ENCODE measurements around the gene MLN.

The MLN gene

DNA sequence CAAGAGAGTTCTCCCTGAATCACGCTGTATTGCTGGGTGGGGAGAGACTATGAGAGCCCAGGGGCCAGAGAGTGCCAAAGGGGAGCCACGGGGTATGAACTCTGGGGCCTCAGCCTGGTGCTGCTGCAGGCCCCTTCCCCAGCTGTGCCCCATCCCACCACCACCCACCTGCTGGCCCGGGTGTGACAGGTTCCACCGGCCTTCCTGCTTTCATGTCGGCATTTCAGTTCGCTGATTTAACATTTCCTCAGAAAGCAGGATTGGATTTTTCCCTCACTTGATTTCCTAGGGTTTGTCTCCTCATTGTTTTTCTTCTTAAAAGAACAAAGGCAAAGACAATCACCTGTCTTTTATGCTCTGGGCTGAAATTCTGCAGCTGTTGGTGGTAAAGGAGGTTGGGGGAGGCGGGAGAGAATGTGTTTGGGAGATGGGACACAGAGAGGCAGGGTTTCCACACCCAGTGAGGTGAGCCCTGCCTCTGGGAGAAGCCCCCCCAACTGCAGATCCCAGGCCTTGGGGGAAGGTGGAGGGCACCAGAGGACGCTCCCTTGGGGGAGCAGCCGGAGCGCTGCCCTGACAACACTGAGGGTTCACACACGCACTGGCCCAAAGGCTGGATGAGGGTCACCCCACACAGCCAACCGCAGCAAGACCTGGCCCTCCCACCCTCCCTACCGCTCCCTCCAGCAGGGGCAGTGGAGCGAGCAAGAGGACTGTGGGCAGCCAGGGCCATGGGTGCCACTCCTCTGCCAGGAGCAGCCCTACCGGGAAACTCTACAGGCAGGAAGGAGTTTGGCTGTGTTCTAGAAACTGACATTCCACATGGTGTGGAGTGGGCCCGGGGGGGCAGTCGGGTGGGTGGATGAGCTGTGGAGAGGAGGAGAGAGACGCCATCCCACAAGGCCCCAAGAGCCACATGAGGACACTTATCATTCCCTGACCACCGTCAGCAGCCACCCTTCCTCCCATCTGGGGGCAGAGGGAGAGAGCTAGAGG is 10.5 kb upstream of the MLN start:
- DNase-seq (ENCODE audit: low read depth in 2 of 2): no peak

DNA sequence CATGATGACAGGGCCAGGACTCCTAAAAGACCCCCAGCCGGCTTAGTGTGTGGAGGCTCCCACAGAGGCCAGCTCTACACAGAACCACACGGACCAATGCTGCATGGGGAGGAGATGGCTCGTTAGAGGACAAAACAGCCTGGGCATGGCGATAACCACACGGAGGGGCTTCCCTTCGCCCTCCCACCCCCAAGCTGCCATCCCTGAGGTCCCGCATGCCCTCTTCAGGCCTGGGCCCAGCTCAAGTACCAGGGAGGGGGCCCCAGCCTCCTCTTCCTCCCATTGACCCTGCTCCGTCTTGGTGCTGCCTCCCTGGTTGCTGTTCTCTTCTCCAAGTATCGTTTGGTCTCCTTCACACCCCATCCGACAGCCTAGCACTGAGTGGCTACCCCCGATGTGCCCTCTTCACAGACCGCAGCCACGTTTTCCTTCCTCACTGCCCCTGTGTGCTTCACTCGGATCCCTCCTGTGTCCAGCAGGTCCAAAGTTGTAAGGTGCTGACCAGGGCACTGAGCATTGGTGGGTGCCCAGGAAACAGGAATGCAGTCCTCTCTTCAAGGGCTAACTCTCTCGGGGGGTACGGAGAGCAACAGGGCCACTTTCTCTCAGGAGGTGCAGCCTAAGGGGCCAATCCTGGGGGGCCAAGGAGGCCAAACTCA is 9.6 kb upstream of the MLN start:
- no peak for DNase-seq (ENCODE audit: low read depth in 2 of 2)

DNA sequence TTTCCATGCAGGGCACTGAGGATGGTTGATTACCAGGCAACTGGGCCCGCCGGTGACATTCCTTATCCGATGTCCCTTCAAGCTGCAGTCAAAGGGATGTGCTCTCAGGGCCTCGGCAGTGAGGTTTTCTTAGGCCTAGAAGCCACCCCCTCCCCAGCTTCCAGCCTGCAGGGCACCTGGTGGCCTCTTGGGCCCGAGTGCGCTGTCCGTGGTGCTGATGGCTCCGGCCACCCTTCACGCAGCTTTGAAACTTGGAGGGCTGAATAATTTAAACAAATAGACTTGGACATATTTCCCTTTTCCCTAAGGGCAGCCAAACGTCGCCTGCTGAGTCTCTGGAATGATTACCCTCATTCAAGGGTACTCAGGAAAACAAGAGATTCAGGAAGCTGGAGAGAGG is 8.9 kb upstream of the MLN start:
- DNase-seq (ENCODE audit: low read depth in 2 of 2): no peak

DNA sequence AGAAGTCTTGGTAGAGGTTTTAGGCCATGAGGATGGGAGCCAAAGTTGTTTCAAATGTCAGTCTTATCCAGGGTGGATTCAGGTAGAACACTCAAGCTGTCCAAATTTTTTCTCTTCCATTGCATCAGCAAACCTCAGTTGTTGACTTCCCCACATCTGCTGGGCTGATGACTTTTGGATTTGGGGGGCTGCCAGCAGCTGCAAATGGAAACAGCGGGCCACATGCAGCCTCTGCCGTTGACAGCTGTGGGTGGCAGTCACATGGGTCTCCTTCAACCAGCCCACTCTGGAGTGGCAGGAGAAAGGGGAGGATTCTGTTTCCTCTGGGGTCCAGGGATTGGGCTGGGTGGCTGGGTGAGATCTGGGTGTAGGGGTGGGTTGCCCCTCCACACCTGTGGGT is 5.8 kb upstream of the MLN start:
- DNase-seq (ENCODE audit: low read depth in 2 of 2): no peak

DNA sequence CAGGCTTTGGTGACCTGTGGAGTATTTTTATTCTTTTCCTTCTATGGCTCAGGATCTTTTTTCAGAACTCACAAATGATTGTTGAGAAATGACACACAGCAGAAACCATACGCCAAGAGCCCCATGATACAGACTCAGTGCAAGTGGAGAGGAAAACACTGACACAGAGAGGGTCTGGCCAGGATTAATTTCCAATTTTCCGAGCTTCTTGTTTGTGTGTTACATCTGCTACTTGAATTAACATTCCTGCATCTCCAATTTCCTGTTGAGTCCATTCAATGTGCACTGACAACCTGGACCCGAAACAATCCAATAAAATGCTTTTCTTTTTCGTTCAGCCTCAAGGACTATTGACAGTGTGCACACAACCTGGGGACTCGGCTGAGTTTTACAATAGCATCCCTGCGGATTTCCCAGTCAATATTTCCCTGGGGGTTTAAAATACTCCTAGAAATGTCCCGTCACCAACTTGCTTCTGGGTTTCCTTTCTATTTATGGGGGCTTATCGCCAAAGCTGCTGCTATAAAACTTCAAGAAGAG is 4.9 kb upstream of the MLN start:
- DNase-seq (ENCODE audit: low read depth in 2 of 2): no peak

DNA sequence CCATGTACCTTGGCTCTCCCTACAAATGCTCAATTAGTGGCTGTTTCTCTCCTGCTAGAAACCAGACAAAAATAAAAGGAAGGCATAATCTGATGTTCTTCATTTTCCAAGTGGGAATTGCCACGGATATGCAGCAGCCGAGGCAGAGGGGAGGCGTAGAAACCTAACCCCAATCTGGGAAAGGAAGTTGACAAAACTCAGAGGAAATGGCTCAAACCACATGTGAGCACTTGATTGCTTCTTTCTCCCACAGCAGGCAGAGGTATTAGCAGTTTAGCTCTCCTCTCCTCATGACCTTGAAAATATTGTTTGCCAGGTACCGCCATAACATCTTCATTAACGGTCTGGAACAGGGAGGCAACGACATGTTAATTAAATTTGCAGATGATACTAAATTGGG is 3.8 kb upstream of the MLN start:
- no peak for DNase-seq (ENCODE audit: low read depth in 2 of 2)

DNA sequence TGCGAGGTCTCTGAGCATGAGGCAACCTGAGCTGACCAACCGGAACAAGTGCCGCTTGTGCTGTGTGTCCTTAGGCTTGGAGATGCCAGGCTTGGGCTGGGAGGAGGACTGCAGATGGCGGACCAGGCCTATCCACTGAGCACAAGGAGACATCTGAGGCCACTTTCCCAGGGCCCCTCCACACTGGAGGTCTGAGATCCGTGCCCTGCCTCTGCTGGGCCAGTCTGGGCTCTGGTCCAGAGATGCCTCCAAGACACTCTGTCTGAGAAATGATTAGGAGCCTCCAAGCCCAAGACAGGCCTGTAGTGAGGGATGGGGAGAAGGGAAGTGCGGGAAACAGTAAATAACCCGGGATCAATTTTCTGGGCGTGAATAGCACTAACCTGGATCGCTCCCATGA is 3.0 kb upstream of the MLN start:
- DNase-seq (ENCODE audit: low read depth in 2 of 2): no peak

DNA sequence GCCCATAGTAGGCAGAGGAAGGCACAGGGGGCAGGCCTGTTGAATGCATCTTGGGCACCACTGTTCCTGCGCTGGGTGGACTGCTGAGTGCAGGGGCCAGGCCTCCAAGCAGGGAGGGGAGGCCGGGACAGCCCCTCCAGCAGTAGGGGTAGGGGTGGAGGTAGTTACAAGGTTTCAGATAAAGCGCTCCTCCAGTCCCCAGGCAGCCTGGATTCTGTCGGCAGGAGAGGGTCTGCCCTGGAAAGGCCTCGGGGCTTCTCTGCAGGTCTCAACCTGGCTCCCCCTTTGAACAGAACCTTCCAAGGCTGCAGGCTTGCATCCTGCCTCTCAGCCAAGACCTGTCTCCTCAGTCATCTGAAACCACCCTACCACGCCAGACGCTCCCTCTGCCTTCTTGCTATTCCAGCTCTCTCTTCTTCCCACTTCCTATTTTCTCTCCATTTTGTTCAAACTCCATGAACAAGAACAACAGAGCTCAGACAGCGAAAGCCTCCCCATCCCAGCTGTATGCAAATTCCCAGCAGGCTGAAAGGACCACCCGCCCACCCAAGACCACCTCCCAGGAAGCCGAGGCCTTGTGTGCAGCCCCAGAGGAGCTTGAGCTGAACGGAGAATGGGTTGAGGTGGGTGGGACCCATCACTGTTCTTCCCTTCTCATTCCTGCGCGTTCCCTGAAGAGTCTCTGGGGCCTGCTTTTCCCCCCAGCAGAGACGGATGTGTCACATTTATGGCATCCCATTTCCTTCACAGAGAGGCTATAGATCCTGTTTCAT is 1.4 kb downstream of the MLN start:
- DNase-seq (ENCODE audit: low read depth in 2 of 2): no peak

DNA sequence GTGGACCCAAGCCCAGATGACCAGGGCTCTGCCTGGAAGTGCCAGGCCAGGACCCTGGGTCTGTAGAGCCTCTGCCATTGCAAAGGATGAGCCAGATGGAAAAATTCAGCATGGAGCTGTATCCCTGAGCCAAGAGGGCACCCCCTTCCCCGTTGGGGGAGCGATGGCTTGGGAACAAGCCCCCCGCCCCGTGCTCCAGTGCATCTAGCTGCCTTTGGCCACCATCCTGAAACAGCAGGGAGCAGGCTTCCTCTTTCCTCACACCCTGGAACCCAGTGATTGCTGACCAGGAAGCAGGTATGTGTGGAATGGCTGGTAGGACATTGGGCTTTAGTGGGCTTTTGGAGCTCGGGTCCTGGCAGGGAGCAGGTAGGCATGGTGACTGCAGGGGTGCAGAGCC is 2.2 kb downstream of the MLN start:
- no peak for DNase-seq (ENCODE audit: low read depth in 2 of 2)

DNA sequence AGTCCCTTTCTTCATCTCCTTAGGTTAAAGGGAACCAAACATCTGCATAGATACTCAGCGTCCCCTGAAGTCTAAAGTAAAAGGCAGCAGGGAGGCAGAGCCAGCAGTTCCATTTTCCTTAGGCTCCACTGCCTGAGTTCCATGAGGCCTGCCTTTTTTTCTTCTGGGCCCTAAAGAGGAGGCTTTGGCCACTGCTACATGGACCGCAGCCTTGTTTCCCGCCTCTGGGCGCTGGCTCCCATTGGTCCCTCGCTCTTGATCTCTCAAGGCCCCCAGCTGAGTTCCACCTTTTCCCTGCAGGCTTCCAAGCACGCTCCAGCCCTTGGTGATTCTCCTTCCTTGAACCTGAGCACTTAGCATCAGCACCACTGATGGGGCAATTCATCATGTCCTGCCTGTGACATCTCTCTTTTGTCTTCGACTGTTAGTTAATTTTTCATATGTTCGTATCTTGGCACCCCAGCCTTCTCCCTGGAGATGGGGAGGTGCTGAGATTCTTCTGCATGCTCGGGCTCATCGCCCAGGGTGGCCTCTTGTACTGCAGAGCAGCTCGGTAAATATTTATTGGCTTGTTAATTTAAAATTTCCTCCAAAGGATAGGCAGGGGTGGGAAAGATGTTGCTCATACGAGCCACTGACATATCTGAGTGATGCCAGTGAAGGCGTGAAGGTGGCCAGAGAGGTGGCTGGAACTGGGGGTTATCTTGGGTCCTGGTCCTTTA is 3.4 kb downstream of the MLN start:
- no peak for DNase-seq (ENCODE audit: low read depth in 2 of 2)

DNA sequence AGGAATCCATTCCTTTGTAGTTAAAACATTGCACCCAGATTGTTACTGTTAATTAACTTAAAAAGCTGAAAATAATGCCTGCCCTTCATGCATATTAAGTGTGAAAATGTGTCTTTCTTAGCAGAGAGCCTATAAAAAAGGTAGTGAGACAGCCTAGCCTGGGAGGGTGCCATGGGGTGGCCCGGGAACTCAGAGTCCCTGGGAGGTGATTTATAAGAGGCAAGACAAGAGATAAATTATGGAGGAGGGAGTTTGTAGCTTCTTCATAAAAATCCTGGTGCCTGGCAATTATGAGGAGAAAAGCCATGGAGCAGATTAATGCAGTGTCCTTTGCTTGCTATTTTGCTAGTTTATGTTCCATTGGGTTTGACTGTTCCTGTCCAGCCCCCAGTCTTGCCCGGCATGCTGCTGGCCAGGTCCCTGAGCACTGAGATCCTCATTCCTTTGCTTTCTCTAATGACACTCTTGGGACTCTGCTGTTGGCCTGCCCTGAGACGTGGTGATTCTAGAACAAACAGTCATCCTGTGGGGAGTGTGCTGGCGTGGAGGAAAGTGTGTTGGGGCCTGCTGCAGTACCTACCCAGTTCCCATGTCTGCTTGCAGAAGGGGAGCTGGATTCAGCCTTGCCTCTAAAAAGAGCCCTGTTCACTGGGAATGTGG is 4.2 kb downstream of the MLN start:
- DNase-seq (ENCODE audit: low read depth in 2 of 2): no peak

DNA sequence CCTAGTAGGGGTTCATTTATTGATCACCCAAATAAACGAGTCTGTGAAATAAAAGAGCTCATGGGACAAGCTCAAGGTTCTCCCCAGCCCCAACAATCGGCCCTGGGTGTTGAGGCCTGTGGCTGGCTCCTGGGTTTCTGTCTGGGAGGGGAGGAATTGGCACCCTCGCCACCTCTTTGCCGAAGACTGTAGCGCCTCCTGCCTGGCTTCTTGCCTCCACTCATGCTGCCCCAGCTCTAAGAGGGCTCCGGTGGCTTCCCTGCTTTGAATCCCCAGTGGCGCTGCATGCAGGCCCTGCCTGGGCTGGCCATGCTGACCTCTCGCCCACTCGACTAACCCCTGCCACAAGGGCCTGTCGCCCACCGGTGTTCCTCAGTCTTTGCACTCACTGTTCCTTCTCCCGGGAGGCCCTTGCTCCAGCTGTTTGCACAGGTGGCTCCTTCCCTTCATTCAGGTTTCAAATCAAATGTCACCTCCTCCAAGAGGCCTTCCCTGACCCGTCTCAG is 5.4 kb downstream of the MLN start:
- no peak for DNase-seq (ENCODE audit: low read depth in 2 of 2)

DNA sequence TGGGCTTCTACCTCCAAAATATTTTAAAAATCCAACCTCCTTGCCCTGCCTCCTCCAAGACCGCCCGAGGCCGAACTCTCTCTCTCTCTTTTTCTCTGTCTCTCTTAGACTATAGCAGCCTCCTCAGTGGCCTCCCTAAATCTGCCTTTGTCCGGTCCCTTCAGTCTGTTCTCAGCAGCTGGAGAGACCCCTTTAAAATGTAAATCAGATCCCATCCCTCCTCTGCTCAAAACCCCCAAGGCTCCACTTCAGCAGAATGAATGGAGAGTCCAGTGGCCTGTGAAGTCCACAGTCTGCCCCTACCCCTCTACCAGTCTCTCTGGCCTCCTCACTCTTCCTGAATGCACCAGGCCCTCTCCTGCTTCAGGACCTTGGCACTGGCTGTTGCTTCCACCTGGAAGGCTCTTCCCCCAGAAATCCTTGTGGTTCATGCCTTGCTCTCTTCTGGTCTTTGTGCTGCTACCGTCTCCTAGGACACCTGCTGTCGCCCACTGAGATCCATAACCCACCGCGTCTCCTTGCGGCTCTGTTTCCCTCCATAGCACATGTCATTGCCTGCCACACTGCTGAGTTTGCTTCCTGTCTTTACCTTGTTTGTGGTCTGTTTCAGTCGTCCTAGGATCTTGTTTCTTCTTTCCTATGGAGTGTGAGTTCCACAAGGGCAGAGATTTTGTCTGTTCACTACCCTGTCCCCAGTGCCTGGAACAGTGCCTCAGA is 6.0 kb downstream of the MLN start:
- DNase-seq (ENCODE audit: low read depth in 2 of 2): no peak

DNA sequence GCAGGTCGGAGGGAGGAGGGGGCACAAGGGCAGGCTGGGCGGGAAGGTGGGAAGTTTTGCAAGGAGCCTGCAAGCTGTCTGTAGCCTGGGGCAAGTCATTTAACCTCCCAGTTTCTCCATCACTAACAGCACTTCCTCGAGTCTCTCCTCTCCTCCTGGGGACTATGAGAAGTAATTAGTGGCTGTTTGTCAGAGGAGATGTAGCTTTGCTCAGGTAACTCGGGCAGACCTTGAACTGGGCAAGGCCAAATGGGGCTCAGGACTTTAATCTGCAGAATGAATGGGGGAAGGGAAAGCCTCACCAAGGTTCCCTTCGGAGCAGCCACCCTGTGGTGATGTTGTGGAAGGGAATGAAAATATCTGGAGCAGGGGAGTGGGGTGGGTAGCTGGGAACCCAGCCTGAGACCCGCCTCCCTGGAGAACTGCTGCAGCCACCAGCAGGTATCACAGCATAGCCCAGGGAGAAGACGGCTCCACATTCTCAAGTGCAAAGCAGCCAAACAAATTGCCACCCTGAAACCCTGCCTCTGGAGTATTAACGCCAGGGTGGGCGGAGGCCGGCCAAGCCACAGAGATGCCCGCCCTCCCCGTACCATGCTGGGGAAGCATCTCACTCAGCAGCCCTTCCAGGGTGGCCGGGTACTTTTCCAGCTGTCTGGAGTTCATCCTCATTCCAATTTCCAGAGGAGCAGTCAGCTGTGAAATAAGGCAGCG is 8.7 kb downstream of the MLN start:
- DNase-seq (ENCODE audit: low read depth in 2 of 2): no peak

DNA sequence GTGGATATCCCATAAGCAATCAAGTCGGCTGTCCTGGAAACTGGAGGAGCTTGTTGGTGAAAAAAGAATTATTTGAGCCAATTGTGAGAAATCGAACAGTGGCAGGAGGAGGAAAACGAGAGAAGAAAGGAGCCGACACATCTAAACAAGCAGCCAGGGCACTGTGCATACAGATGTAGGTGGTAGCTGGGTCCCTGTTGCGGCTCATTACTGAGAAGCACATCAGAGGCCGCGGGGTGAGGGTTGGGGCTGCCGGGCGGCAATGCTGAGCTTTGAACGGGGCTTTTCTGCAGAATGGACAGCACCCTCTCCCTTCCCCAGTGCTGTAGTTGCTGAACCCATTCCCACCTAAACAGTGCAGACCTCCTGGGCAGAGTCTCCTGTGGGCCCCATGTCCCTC is 10.8 kb downstream of the MLN start:
- DNase-seq (ENCODE audit: low read depth in 2 of 2): no peak

DNA sequence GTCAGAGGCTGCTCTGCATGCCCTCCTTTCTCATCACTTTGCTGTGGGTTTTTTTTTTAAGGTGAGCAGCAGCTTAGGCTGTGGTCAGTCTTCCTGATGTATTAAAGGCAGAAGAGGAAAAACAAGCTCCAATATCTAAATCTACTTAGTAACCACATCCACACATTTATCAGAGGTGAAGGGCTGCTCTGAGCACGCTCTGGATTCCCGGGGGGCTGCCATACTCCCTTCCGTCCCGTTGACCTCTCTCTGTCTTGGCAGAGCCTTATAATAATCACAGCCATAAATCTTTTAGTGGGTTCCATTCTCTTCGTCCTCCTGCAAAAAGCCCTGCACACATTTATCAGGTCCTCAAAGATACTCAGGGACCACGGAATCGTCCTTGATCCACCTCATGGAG is 12.2 kb downstream of the MLN start:
- DNase-seq (ENCODE audit: low read depth in 2 of 2): no peak

DNA sequence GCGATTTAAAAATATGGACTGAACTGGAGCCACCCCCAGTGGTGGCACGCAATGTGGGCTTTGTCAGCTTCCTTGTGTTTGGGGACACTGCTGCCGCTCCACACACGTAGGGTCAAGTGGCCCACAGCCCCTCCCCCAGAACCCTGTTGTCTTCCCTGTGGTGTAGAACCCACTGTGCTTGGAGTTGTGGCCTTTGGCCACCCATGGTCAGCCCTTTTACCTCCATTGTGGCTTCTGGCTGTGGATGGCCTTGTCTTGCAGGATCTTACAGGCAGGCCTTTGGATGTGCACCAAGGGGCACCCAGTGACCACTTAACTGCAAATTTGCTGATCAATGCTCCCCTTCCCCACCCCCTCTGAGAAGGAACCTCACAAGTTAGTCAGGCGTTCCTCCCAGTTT is 12.9 kb downstream of the MLN start:
- no peak for DNase-seq (ENCODE audit: low read depth in 2 of 2)

DNA sequence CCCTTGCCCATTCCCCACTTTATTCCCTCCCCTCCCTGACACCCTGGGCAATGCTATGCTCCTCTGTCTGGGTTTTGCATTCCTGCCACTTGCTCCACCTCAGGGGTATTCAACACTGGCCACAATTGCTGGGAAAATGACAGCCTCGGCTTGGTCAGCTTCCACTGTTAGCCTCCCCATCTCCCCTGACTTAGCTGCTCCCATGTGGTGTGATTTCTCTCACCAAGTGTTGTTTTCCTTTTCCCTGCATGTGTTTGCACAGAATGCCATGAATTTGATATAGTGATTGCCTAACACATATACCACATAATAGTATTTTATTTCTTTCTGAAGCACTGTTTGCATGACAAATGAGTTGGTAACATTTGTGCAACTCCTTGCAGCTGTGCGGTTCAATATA is 13.4 kb downstream of the MLN start:
- no peak for DNase-seq (ENCODE audit: low read depth in 2 of 2)

DNA sequence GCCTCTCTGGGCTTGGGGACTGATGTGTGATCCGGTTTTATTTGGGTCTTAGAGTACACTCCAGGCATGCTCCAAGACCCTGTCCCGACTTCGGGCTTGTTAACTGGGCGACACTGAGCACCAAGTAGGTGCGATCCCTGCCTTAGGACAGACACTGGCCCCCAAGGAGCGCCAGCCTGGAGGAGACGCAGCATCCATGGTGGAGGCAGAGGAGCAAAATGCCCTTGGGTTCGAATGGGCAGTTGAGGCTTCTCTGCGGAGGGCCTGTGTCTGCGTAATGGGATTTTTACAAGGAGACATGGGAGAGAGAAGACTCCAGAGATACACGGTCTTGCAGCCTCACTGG is 14.3 kb downstream of the MLN start:
- no peak for DNase-seq (ENCODE audit: low read depth in 2 of 2)

Data from stimulated activated CD4-positive, alpha-beta T cell treated with anti-CD3 and anti-CD28 coated beads, Interleukin-1b, Interleukin-23, amount 100 ng/mL, for 1 hour (primary cell).